Mesenchymal stem cell (in vitro differentiated cells and primary cell): ENCODE data around the gene BCL2.
A peak's percentile ranks its signal among the peaks of the same experiment; 100 is the strongest.

ENCODE experiments used
- DNase-seq: peaks from one replicate; pipeline ENCODE4 v3.0.0-alpha.2; 2013
- H2AFZ ChIP-seq: one replicate; pipeline ENCODE4 v1.6.1; 2013; ENCODE audit warnings: low read depth, mild to moderate bottlenecking, control low read depth, inconsistent platforms, low read length, moderate library complexity
- H2AK5ac ChIP-seq: 2 replicates; pipeline ENCODE4 v1.6.1; 2013; ENCODE audit warnings: low read length, moderate library complexity, mild to moderate bottlenecking, inconsistent platforms; ENCODE audit not compliant: severe bottlenecking
- H2BK120ac ChIP-seq: one replicate; pipeline ENCODE4 v1.6.1; 2013; ENCODE audit warnings: low read depth, mild to moderate bottlenecking, inconsistent platforms, low read length, moderate library complexity
- H2BK12ac ChIP-seq, 2 experiments: one replicate each; pipeline ENCODE4 v1.6.1; 2013; ENCODE audit warnings: inconsistent platforms in 2 of 2, low read length in 2 of 2, mild to moderate bottlenecking in 2 of 2, moderate library complexity in 2 of 2, control low read depth in 1 of 2
- H2BK15ac ChIP-seq: one replicate; pipeline ENCODE4 v1.6.1; 2013; ENCODE audit warnings: mild to moderate bottlenecking, low read depth, inconsistent platforms; ENCODE audit not compliant: poor library complexity, severe bottlenecking
- H2BK5ac ChIP-seq: 2 replicates; pipeline ENCODE4 v1.6.1; 2013; ENCODE audit warnings: low read depth, mild to moderate bottlenecking, low read length, control low read depth, inconsistent platforms; ENCODE audit not compliant: poor library complexity, severe bottlenecking
- H3K14ac ChIP-seq, 2 experiments: one replicate each; pipeline ENCODE4 v1.6.1; 2013; ENCODE audit warnings: inconsistent platforms in 2 of 2, low read length in 2 of 2, control low read depth in 1 of 2, mild to moderate bottlenecking in 1 of 2, moderate library complexity in 1 of 2
- H3K18ac ChIP-seq, 2 experiments: one replicate each; pipeline ENCODE4 v1.6.1; 2013; ENCODE audit warnings: inconsistent platforms in 2 of 2, low read length in 2 of 2, control low read depth in 1 of 2, low read depth in 1 of 2, mild to moderate bottlenecking in 1 of 2
- H3K23ac ChIP-seq, 2 experiments: one replicate each; pipeline ENCODE4 v1.6.1; 2013; ENCODE audit warnings: inconsistent platforms in 2 of 2, low read length in 2 of 2, mild to moderate bottlenecking in 2 of 2, moderate library complexity in 2 of 2, control low read depth in 1 of 2
- H3K27ac ChIP-seq: 2 replicates; pipeline ENCODE4 v1.5.1; 2013; ENCODE audit warnings: mild to moderate bottlenecking, moderate library complexity, low read length, control low read depth, inconsistent platforms; ENCODE audit not compliant: poor library complexity, severe bottlenecking
- H3K27me3 ChIP-seq, 2 experiments: 2 replicates each; pipeline versions ENCODE4 v1.6.1 to v1.7.0; 2013; ENCODE audit warnings: low read length in 2 of 2, mild to moderate bottlenecking in 2 of 2, moderate library complexity in 2 of 2, control low read depth in 1 of 2, inconsistent platforms in 1 of 2; ENCODE audit not compliant: control insufficient read depth in 1 of 2, insufficient read depth in 1 of 2
- H3K36me3 ChIP-seq, 2 experiments: 2 replicates each; pipeline versions ENCODE4 v1.6.1 to v1.7.0; 2013; ENCODE audit warnings: low read length in 2 of 2, control low read depth in 1 of 2, inconsistent platforms in 1 of 2, low read depth in 1 of 2, mild to moderate bottlenecking in 1 of 2; ENCODE audit not compliant: insufficient read depth in 2 of 2, control insufficient read depth in 1 of 2
- H3K4ac ChIP-seq, 2 experiments: one replicate each; pipeline ENCODE4 v1.6.1; 2013; ENCODE audit warnings: inconsistent platforms in 2 of 2, low read length in 2 of 2, mild to moderate bottlenecking in 2 of 2, moderate library complexity in 2 of 2, control low read depth in 1 of 2, low read depth in 1 of 2
- H3K4me1 ChIP-seq: 2 replicates; pipeline ENCODE4 v1.6.1; 2013; ENCODE audit warnings: low read depth, low read length, control low read depth; ENCODE audit not compliant: control insufficient read depth, insufficient read depth
- H3K4me2 ChIP-seq: 2 replicates; pipeline ENCODE4 v1.6.1; 2013; ENCODE audit warnings: low read length, mild to moderate bottlenecking, inconsistent platforms; ENCODE audit not compliant: poor library complexity, severe bottlenecking
- H3K4me3 ChIP-seq, 2 experiments: 2 replicates each; pipeline versions ENCODE4 v1.5.1 to v1.7.0; 2013; ENCODE audit warnings: low read length in 2 of 2, mild to moderate bottlenecking in 2 of 2, control low read depth in 1 of 2, low read depth in 1 of 2; ENCODE audit not compliant: insufficient read depth in 1 of 2
- H3K79me1 ChIP-seq: replicated peaks from 2 replicates; pipeline ENCODE4 v1.6.1; 2013; ENCODE audit warnings: mild to moderate bottlenecking, control low read depth, low read length, inconsistent platforms; ENCODE audit not compliant: poor library complexity, severe bottlenecking
- H3K9ac ChIP-seq: 2 replicates; pipeline ENCODE4 v1.7.0; 2013; ENCODE audit warnings: mild to moderate bottlenecking, low read length, moderate library complexity
- H3K9me3 ChIP-seq: 2 replicates; pipeline ENCODE4 v1.7.0; 2013; ENCODE audit warnings: mild to moderate bottlenecking, low read length; ENCODE audit not compliant: control insufficient read depth
- H4K8ac ChIP-seq: one replicate; pipeline ENCODE4 v1.6.1; 2013; ENCODE audit warnings: inconsistent platforms, mild to moderate bottlenecking, low read length, moderate library complexity
- H4K91ac ChIP-seq: one replicate; pipeline ENCODE4 v1.6.1; 2013; ENCODE audit warnings: mild to moderate bottlenecking, low read length, inconsistent platforms
- WGBS: methylation state at CpG from one replicate; pipeline ENCODE4 v1.1.7; 2013; ENCODE audit warnings: mixed read lengths; 5-methylcytosine and 5-hydroxymethylcytosine counted together

The BCL2 gene

DNA sequence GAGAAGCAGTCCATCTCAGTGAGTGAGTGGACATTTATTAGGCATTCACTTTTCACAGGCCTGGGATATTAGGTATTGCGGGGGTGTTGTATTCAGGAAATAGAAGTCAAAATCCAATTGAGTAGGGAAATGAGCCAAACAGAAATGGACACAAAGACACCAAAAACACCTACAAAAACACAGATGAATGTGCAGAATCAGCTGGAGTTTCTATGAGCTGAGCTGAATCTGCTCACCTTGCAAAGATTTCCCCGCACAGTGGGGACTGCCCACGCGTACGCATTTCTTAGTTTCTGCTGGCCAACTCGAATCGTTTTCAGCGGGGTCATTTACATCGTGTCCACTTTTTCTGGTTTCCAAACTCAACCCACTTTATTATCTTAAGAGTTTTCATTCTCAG lies 160.0 kb downstream of the BCL2 start:
- no peak overlapping the region for H2BK12ac ChIP-seq
- 98% methylated on average over 5 of the region's 9 CpGs for WGBS
- H3K9me3 ChIP-seq, result no peaks in the 10 kb centered on the region
- H3K4me3 ChIP-seq, result no peak overlapping the region
- no peak overlapping the region for H2AK5ac ChIP-seq
- no peaks in the 10 kb centered on the region for H3K36me3 ChIP-seq
- no peak for DNase-seq
- H3K4ac ChIP-seq, result no peak overlapping the region
- no peak overlapping the region for H2AFZ ChIP-seq
- H3K79me1 ChIP-seq, result no peaks in the 10 kb centered on the region
- peaks cover 12% of the 10 kb centered on the region for H3K4me1 ChIP-seq
- no peaks in the 10 kb centered on the region for H3K27me3 ChIP-seq
- H3K27ac ChIP-seq, result no peak overlapping the region
- no peak overlapping the region for H3K4me2 ChIP-seq
- H4K91ac ChIP-seq, result no peak overlapping the region
- no peak overlapping the region for H2BK15ac ChIP-seq
- no peak overlapping the region for H3K14ac ChIP-seq
- no peak overlapping the region for H4K8ac ChIP-seq
- H3K9ac ChIP-seq, result no peak overlapping the region
- H3K18ac ChIP-seq, result no peak overlapping the region
- H2BK120ac ChIP-seq, result no peak overlapping the region
- no peak overlapping the region for H3K23ac ChIP-seq
- no peak overlapping the region for H2BK5ac ChIP-seq

GRCh38 chr18:63158676-63159291 lies 160.8 kb downstream of the BCL2 start:
- Histone ChIP-seq H3K9me3 (no peaks in the 10 kb centered on the region), H2BK120ac (no peak overlapping the region), H2AFZ (no peak overlapping the region), H3K27ac (no peak overlapping the region), H3K14ac (no peak overlapping the region), H2BK12ac (no peak overlapping the region), H3K4me1 (peaks cover 12% of the 10 kb centered on the region), H4K8ac (no peak overlapping the region), H3K79me1 (no peaks in the 10 kb centered on the region), H2BK15ac (peak overlapping the region; percentile 31), H4K91ac (no peak overlapping the region), H3K9ac (no peak overlapping the region), H3K27me3 (peaks cover 4 to 7% of the 10 kb centered on the region in 2 experiments), H3K36me3 (no peaks in the 10 kb centered on the region), H3K4me3 (no peak overlapping the region), H2BK5ac (no peak overlapping the region), H2AK5ac (no peak overlapping the region), H3K4ac (no peak overlapping the region), H3K23ac (no peak overlapping the region), H3K18ac (no peak overlapping the region), H3K4me2 (no peak overlapping the region)
- no peak for DNase-seq
- 95% methylated on average over 4 of the region's 6 CpGs for WGBS

DNA sequence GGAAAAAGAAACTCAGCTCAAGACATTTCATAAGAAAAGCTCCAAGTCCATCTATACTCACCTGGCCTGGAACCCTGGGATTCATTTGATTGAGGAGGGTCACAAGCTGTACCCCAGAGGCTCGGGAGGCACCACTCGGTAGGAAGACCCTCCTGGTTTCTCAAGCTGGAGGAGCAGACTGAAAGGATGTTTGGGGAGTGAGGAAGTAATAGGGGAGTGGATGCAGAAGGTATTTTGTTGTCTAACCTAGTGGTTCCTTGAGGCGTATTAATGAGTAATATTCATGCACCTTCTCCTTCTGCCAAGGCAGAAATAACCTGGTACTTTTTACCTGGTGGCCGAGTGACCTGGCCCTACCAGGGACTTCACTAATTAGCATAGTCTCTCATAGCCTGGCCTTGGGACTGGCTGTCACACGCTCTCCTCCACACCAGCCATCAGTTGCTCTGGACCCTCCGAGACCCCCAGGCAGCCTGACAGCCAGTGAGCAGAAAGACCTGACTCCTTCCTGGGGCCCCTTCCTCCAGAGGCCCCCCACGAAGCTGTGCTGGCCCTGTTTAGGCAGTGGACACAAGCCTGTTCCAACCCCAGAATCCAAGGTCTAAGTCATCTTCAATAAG lies 161.4 kb downstream of the BCL2 start:
- Histone ChIP-seq H3K4me2 (no peak overlapping the region), H2AK5ac (no peak overlapping the region), H3K4ac (no peak overlapping the region), H3K23ac (no peak overlapping the region), H3K9me3 (no peaks in the 10 kb centered on the region), H3K4me1 (peaks cover 12% of the 10 kb centered on the region), H2BK120ac (no peak overlapping the region), H3K79me1 (no peaks in the 10 kb centered on the region), H3K18ac (no peak overlapping the region), H3K4me3 (no peak overlapping the region), H2BK5ac (no peak overlapping the region), H2AFZ (no peak overlapping the region), H3K36me3 (no peaks in the 10 kb centered on the region), H4K91ac (no peak overlapping the region), H3K9ac (no peak overlapping the region), H2BK12ac (no peak overlapping the region), H3K27me3 (peaks cover 4 to 7% of the 10 kb centered on the region in 2 experiments), H4K8ac (no peak overlapping the region), H2BK15ac (no peak overlapping the region), H3K14ac (no peak overlapping the region), H3K27ac (no peak overlapping the region)
- no peak for DNase-seq
- 89% methylated on average over 6 of the region's 7 CpGs for WGBS

GRCh38 chr18:63157293-63158011 lies 162.1 kb downstream of the BCL2 start:
- Histone ChIP-seq H3K23ac (no peak overlapping the region), H2BK15ac (no peak overlapping the region), H3K9ac (no peak overlapping the region), H4K8ac (no peak overlapping the region), H3K27ac (no peak overlapping the region), H3K18ac (no peak overlapping the region), H3K4me1 (peaks cover 12% of the 10 kb centered on the region), H3K4ac (no peak overlapping the region), H4K91ac (no peak overlapping the region), H2BK120ac (no peak overlapping the region), H2BK5ac (no peak overlapping the region), H3K36me3 (no peaks in the 10 kb centered on the region), H3K14ac (no peak overlapping the region), H2AK5ac (no peak overlapping the region), H3K79me1 (no peaks in the 10 kb centered on the region), H2BK12ac (no peak overlapping the region), H3K27me3 (peaks cover 4 to 10% of the 10 kb centered on the region in 2 experiments), H3K9me3 (no peaks in the 10 kb centered on the region), H3K4me3 (no peak overlapping the region), H2AFZ (no peak overlapping the region), H3K4me2 (no peak overlapping the region)
- no peak for DNase-seq
- 95% methylated on average over 15 of the region's 15 CpGs for WGBS
